Measurements from ENCODE around the gene LDLRAD2. TPM values are rescaled to one million over a fixed set of nuclear protein-coding genes. Genes with fewer than 3 reads are reported as not detected.

LDLRAD2 gene
- total and polyA plus RNA-seq, 2 of the 8 experiments (the other 6 are each of a cell fraction or from before 2014, with no cell fraction given): 0.48 to 0.74 TPM

GRCh38 chr1:21855257-21856096, 43.4 kb downstream of the LDLRAD2 start:
- Histone ChIP-seq H3K27me3 (replicated peaks in 1 of 4; ENCODE audit: control insufficient read depth in 3 of 4, extremely low read depth in 1 of 4, insufficient read depth in 3 of 4, low read length in 3 of 4) (no peaks in the 10 kb centered on the region), H2BK5ac (ENCODE audit: low read depth, low read length) (no peak overlapping the region; the same call in 1 of the 2 replicates), H4K20me1 (replicated peaks in 1 of 2; ENCODE audit: control insufficient read depth in 1 of 2, insufficient read depth in 2 of 2, low read length in 2 of 2) (peaks cover 0 to 6% of the 10 kb centered on the region in 2 experiments), H3K56ac (replicated peaks; ENCODE audit: insufficient read length, low read depth, low read length) (no peak overlapping the region), H4K91ac (replicated peaks; ENCODE audit: insufficient read length, low read length) (no peak overlapping the region), H2BK120ac (replicated peaks; ENCODE audit: low read depth, low read length) (no peak overlapping the region), H4K8ac (ENCODE audit: extremely low read depth, insufficient read depth, low read length) (peak overlapping the region; percentile 64; the same call in 1 of the 2 replicates), H3K79me1 (ENCODE audit: low read depth, low read length) (no peaks in the 10 kb centered on the region), H2BK15ac (ENCODE audit: low read length) (no peak overlapping the region), H3K14ac (ENCODE audit: insufficient read length) (no peak overlapping the region), H2BK12ac (ENCODE audit: low read depth, low read length) (no peak overlapping the region), H3K4me3 (ENCODE audit: extremely low read depth in 1 of 4, insufficient read depth in 2 of 4, low read depth in 3 of 4, low read length in 4 of 4) (no peak overlapping the region), H3K9ac (replicated peaks in 1 of 4; ENCODE audit: extremely low read depth in 1 of 4, low read depth in 3 of 4, low read length in 3 of 4) (no peak overlapping the region), H3K4ac (replicated peaks; ENCODE audit: insufficient read length, low read depth, low read length) (no peak overlapping the region), H3K9me3 (ENCODE audit: insufficient read depth in 2 of 2, low read depth in 1 of 2, low read length in 1 of 2) (no peaks in the 10 kb centered on the region), H3K18ac (ENCODE audit: extremely low read depth, low read length) (no peak overlapping the region), H3K36me3 (ENCODE audit: control insufficient read depth in 2 of 4, insufficient read depth in 4 of 4, low read length in 3 of 4) (peaks cover 15 to 63% (median 37%) of the 10 kb centered on the region in 4 experiments), H2AK5ac (ENCODE audit: low read depth, low read length) (no peak overlapping the region), H3K23me2 (ENCODE audit: low read depth, low read length) (no peaks in the 10 kb centered on the region), H3K79me2 (ENCODE audit: control insufficient read depth in 1 of 2, insufficient read depth in 2 of 2, low read length in 2 of 2) (no peaks in the 10 kb centered on the region), H4K5ac (ENCODE audit: insufficient read length, low read depth, low read length) (no peak overlapping the region), H2BK20ac (ENCODE audit: low read length) (no peak overlapping the region), H3K27ac (ENCODE audit: low read depth, low read length) (no peak overlapping the region), H2AFZ (ENCODE audit: low read length) (no peak overlapping the region), H3K4me2 (ENCODE audit: insufficient read depth in 1 of 2, low read depth in 2 of 2, low read length in 2 of 2) (no peak overlapping the region), H3K4me1 (replicated peaks in 1 of 4; ENCODE audit: control insufficient read depth in 3 of 4, insufficient read depth in 4 of 4, low read length in 3 of 4) (no peaks in the 10 kb centered on the region), H3K23ac (ENCODE audit: insufficient read length) (no peak overlapping the region)
- 96% methylated on average over 25 of the region's 35 CpGs; no CpG with 5 or more reads in 1 of the 2 experiments for WGBS, 2 experiments (ENCODE audit: extremely low coverage in 1 of 2, insufficient coverage in 1 of 2, insufficient read length in 1 of 2, insufficient replicate concordance in 2 of 2, low coverage in 1 of 2, low lambda C conversion rate in 2 of 2, missing lambda C conversion rate in 1 of 2)
- CTCF ChIA-PET (ENCODE audit: partially characterized antibody): interaction anchor here (0.6 to 1.0 kb wide), 3 partner anchors 13 to 95 kb away, joined by 3 read pairs; no protein-coding TSS in a partner anchor
- FAIRE-seq (no peak), DNase-seq (ENCODE audit: low read depth in 1 of 2, low spot score in 2 of 2) (no peak)
- TF ChIP-seq RAD21 (IDR thresholded peaks at IDR 0.05 in 1 of 2, conservative IDR thresholded peaks at IDR 0.05 in 1 of 2; ENCODE audit: low read depth in 2 of 2, low read length in 2 of 2) (0 out of 4 replicates have a peak, but pooled peaks of 1 of the 2 experiments have one; percentile 2), SUZ12 (IDR thresholded peaks at IDR 0.05; ENCODE audit: low read length) (no peak), POLR2A (IDR thresholded peaks at IDR 0.05; ENCODE audit: control extremely low read depth in 1 of 2, low read depth in 2 of 2, low read length in 2 of 2) (no peak)
- POLR2A ChIA-PET (ENCODE audit: partially characterized antibody): interaction anchor here (1.3 kb wide), 1 partner anchor 13 kb away, joined by 4 read pairs; no protein-coding TSS in a partner anchor

Measured in H1 (cell line).